SU-DHL-6 (cell line): Measurements from ENCODE around the gene PID1.

Source experiments
- EZH2phosphoT487 ChIP-seq: fragments of 200-600 bp; sonication (generic), shearing (Covaris generic); conservative IDR thresholded peaks from 2 replicates; pipeline ENCODE4 v1.6.1; 2018; ENCODE audit warnings: mild to moderate bottlenecking, antibody characterized with exemption, low read length, moderate library complexity, mixed read lengths
- TF ChIP-seq, protein P1 (sequence below): fragments of 200-600 bp; sonication (generic); IDR thresholded peaks from one replicate; pipeline ENCODE4 v1.5.1; 2017; ENCODE audit warnings: antibody characterized with exemption, mild to moderate bottlenecking, low read length, moderate library complexity; ENCODE audit not compliant: insufficient read depth, poor library complexity, severe bottlenecking

GRCh38 chr2:229051798-229052197, 219.3 kb downstream of the PID1 start:
- TF ChIP-seq, protein P1, sequence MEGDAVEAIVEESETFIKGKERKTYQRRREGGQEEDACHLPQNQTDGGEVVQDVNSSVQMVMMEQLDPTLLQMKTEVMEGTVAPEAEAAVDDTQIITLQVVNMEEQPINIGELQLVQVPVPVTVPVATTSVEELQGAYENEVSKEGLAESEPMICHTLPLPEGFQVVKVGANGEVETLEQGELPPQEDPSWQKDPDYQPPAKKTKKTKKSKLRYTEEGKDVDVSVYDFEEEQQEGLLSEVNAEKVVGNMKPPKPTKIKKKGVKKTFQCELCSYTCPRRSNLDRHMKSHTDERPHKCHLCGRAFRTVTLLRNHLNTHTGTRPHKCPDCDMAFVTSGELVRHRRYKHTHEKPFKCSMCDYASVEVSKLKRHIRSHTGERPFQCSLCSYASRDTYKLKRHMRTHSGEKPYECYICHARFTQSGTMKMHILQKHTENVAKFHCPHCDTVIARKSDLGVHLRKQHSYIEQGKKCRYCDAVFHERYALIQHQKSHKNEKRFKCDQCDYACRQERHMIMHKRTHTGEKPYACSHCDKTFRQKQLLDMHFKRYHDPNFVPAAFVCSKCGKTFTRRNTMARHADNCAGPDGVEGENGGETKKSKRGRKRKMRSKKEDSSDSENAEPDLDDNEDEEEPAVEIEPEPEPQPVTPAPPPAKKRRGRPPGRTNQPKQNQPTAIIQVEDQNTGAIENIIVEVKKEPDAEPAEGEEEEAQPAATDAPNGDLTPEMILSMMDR: no peak
- no peak for TF ChIP-seq EZH2phosphoT487
